Activated T-cell treated with anti-CD3 and anti-CD28 coated beads, Interleukin-2, amount 50 U/mL, for 4 hours (primary cell): ENCODE measurements around the gene HES2. TPM values are rescaled to one million over a fixed set of nuclear protein-coding genes. Genes with fewer than 3 reads are reported as not detected.

ENCODE experiments used
- ATAC-seq, 2 donors: fragments of 200-7000 bp; cut with Tn5 transposase; one replicate each; pipeline ENCODE4 v1.10.0; 2021
- DNase-seq: peaks from one replicate; pipeline ENCODE4 v3.0.0-alpha.2; 2020
- H3K27me3 Mint-ChIP-seq: one replicate; pipeline ENCODE4 v1.8.0; 2021; ENCODE audit warnings: low read depth, mixed read lengths
- H3K36me3 Mint-ChIP-seq: one replicate; pipeline ENCODE4 v1.8.0; 2022; ENCODE audit warnings: mixed read lengths; ENCODE audit not compliant: insufficient read depth
- H3K4me1 Mint-ChIP-seq: one replicate; pipeline ENCODE4 v1.8.0; 2021; ENCODE audit warnings: low read depth, mixed read lengths
- H3K4me3 Mint-ChIP-seq: one replicate; pipeline ENCODE4 v1.8.0; 2021; ENCODE audit warnings: mild to moderate bottlenecking, moderate library complexity, mixed read lengths
- H3K9me3 Mint-ChIP-seq: one replicate; pipeline ENCODE4 v1.8.0; 2021; ENCODE audit warnings: mixed read lengths
- total RNA-seq, 3 donors: library from RNA; stranded (reverse); gene quantifications; one replicate each; pipeline ENCODE4 v1.2.1, GENCODE V29; 2021

Gene HES2
- total RNA-seq, 3 donors from 2014 or later: not detected

DNA sequence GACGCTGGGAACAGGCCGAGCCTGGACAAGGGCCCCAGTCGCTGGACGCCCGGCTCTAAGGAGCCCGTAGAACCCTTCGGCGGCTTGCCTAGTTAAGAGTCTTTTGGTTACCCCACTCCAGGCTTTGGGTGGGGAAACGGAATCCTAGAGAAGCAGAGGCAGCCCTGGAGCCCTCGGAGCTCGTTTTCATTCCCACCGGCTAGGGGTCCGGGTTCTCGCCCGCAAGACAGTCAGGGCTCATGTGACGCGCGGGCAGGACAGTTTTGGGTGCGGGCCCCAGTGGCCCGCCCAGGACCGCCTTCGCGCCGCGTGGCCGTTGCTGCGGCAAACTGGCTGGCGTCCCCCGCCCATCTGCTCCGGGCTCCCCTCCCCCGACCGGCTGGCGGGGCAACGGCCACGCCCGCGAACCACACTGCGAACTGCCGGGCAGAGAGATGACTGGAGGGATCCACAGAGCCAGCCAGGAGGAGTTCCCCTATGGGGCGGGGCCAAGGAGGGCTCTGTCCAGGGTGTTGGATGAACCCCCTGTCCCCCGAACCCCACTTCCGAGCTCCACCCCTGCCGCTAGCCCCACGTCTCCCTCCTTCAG is 829 bp upstream of the HES2 start:
- no peaks in the 10 kb centered on the region for H3K36me3 Mint-ChIP-seq
- peaks cover 15% of the 10 kb centered on the region for H3K4me1 Mint-ChIP-seq
- H3K9me3 Mint-ChIP-seq: no peaks in the 10 kb centered on the region
- no peak overlapping the region for H3K4me3 Mint-ChIP-seq
- no peak for ATAC-seq
- peaks cover 69% of the 10 kb centered on the region for H3K27me3 Mint-ChIP-seq
- DNase-seq: no peak

GRCh38 chr1:6419397-6419803 is 319 bp downstream of the HES2 start:
- Mint-ChIP-seq H3K27me3 (peaks cover 79% of the 10 kb centered on the region), H3K36me3 (no peaks in the 10 kb centered on the region), H3K4me3 (no peak overlapping the region), H3K9me3 (no peaks in the 10 kb centered on the region), H3K4me1 (peaks cover 17% of the 10 kb centered on the region)
- DNase-seq (no peak), ATAC-seq (no peak)

- peak in 1 of 2 donors; percentile 3 for ATAC-seq
- H3K9me3 Mint-ChIP-seq: no peaks in the 10 kb centered on the region
- peaks cover 79% of the 10 kb centered on the region for H3K27me3 Mint-ChIP-seq
- DNase-seq: no peak
- H3K4me1 Mint-ChIP-seq: peaks cover 13% of the 10 kb centered on the region
- no peaks in the 10 kb centered on the region for H3K36me3 Mint-ChIP-seq
- no peak overlapping the region for H3K4me3 Mint-ChIP-seq
Observed at GRCh38 chr1:6418668-6419396, 887 bp downstream of the HES2 start.

- Mint-ChIP-seq H3K4me3 (no peak overlapping the region), H3K27me3 (peaks cover 78% of the 10 kb centered on the region), H3K36me3 (no peaks in the 10 kb centered on the region), H3K9me3 (no peaks in the 10 kb centered on the region), H3K4me1 (peaks cover 12% of the 10 kb centered on the region)
- DNase-seq: no peak
- no peak for ATAC-seq
Observed at GRCh38 chr1:6417961-6418667, 1.6 kb downstream of the HES2 start.

GRCh38 chr1:6416906-6417305 is 2.8 kb downstream of the HES2 start:
- DNase-seq (no peak), ATAC-seq (no peak)
- Mint-ChIP-seq H3K4me3 (no peak overlapping the region), H3K27me3 (peaks cover 79% of the 10 kb centered on the region), H3K36me3 (no peaks in the 10 kb centered on the region), H3K4me1 (peaks cover 12% of the 10 kb centered on the region), H3K9me3 (no peaks in the 10 kb centered on the region)

- no peak for DNase-seq
- Mint-ChIP-seq H3K36me3 (no peaks in the 10 kb centered on the region), H3K4me3 (no peak overlapping the region), H3K27me3 (peaks cover 72% of the 10 kb centered on the region), H3K4me1 (peaks cover 12% of the 10 kb centered on the region), H3K9me3 (no peaks in the 10 kb centered on the region)
- no peak for ATAC-seq
Observed at GRCh38 chr1:6416295-6416656, 3.4 kb downstream of the HES2 start.

GRCh38 chr1:6414881-6415626 is 4.7 kb downstream of the HES2 start:
- Mint-ChIP-seq H3K27me3 (peaks cover 65% of the 10 kb centered on the region), H3K36me3 (no peaks in the 10 kb centered on the region)

DNA sequence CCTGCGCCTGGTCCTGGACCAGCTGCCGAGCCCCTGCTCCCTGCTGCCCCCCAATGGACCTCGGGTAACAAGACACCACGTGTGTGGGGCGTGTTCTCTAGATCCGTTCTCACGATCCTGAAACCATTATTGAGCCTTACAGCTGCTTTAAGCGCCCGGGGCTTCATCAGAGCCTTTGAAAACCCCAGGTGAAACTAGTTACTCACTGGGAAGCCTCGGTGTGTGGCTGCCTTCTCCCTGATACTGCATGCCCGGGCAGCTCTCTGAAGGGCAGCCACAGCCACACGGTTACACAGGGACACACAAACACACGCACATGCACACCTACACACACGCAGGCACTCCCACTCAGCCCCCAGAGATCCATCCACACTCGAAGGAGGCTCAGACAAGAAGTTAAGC is 5.3 kb downstream of the HES2 start:
- peak; percentile 93 to 94 for ATAC-seq
- Mint-ChIP-seq H3K4me3 (no peak overlapping the region), H3K9me3 (no peaks in the 10 kb centered on the region), H3K4me1 (peaks cover 6% of the 10 kb centered on the region), H3K27me3 (peaks cover 64% of the 10 kb centered on the region), H3K36me3 (no peaks in the 10 kb centered on the region)
- peak; percentile 38 for DNase-seq

More at GRCh38 chr1:6414881-6415626, 4.7 kb downstream of the HES2 start:
- Mint-ChIP-seq H3K4me1 (peaks cover 7% of the 10 kb centered on the region), H3K4me3 (no peak overlapping the region), H3K9me3 (no peaks in the 10 kb centered on the region)
- DNase-seq (no peak), ATAC-seq (no peak)

DNA sequence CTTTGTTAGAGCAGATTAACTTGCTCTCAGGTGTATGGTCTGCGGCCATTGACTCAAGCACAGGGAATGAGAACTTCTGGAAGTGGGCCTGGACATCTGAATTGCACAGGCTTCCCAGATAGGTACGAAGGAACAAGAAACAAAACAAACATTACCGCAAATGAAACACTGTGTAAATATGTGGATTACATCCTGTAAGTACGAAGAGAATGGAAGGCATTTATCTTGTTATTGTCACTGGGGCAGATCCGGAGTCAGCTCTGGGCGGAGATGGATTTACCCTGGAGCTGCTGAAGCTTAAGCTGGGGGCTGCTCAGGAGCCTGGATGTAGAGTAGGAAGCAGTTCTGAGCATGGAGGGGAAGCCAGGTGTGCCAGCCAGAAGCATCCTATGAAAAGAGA is 6.8 kb downstream of the HES2 start:
- H3K4me1 Mint-ChIP-seq: peaks cover 4% of the 10 kb centered on the region
- ATAC-seq (no peak), DNase-seq (no peak)
- H3K27me3 Mint-ChIP-seq: peaks cover 55% of the 10 kb centered on the region
- no peaks in the 10 kb centered on the region for H3K9me3 Mint-ChIP-seq
- no peak overlapping the region for H3K4me3 Mint-ChIP-seq
- H3K36me3 Mint-ChIP-seq: no peaks in the 10 kb centered on the region

GRCh38 chr1:6410248-6410893 is 9.3 kb downstream of the HES2 start:
- no peak for DNase-seq
- ATAC-seq: no peak
- Mint-ChIP-seq H3K27me3 (peaks cover 29% of the 10 kb centered on the region), H3K36me3 (no peaks in the 10 kb centered on the region), H3K9me3 (no peaks in the 10 kb centered on the region), H3K4me1 (peaks cover 4% of the 10 kb centered on the region), H3K4me3 (no peak overlapping the region)

DNA sequence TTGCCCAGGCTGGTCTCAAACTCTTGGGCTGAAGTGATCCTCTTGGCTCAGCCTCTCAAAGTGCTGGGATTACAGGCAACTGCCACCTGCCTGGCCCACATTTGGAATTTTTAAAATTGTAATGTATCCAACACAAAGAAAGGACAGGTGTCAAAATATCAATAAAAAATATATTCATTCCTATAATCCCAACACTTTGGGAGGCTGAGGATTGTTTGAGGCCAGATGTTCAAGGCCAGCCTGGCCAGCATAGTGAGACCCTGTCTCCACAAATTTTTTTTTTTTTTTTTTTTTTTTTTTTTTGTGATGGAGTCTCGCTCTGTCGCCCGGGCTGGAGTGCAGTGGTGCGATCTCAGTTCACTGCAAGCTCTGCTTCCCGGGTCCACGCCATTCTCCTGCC is 10.0 kb downstream of the HES2 start:
- no peak for ATAC-seq
- H3K27me3 Mint-ChIP-seq: peaks cover 24% of the 10 kb centered on the region
- no peaks in the 10 kb centered on the region for H3K36me3 Mint-ChIP-seq

GRCh38 chr1:6409053-6409452 is 10.7 kb downstream of the HES2 start:
- Mint-ChIP-seq H3K4me3 (no peak overlapping the region), H3K27me3 (peaks cover 17% of the 10 kb centered on the region), H3K4me1 (peaks cover 3% of the 10 kb centered on the region), H3K9me3 (no peaks in the 10 kb centered on the region), H3K36me3 (no peaks in the 10 kb centered on the region)
- ATAC-seq (no peak), DNase-seq (no peak)

More for the DNA sequence above, 10.0 kb downstream of the HES2 start:
- DNase-seq: no peak
- Mint-ChIP-seq H3K4me1 (peaks cover 6% of the 10 kb centered on the region), H3K4me3 (no peak overlapping the region), H3K9me3 (no peaks in the 10 kb centered on the region)

- Mint-ChIP-seq H3K4me1 (peaks cover 3% of the 10 kb centered on the region), H3K9me3 (no peaks in the 10 kb centered on the region), H3K4me3 (no peak overlapping the region), H3K27me3 (peaks cover 10% of the 10 kb centered on the region), H3K36me3 (no peaks in the 10 kb centered on the region)
- DNase-seq (no peak), ATAC-seq (no peak)
Observed at GRCh38 chr1:6408023-6408422, 11.7 kb downstream of the HES2 start.

DNA sequence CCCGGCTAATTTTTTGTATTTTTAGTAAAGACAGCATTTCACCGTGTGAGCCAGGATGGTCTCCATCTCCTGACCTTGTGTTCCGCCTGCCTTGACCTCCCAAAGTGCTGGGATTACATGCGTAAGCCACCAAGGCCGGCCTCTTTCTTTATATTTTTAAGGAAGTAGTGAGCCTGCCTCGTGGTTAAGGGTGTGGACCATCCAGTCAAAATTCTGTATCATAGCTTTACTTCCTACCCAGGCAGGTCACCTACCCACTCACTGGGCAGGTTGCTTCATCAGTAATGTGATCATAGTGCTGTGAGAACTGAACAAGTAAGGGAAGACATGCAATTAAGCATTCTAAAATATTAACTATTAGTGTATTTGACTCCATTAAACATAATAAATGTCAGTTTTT is 18.0 kb downstream of the HES2 start:
- peaks cover 3% of the 10 kb centered on the region for H3K4me1 Mint-ChIP-seq
- DNase-seq (no peak), ATAC-seq (no peak)
- H3K27me3 Mint-ChIP-seq: peaks cover 2% of the 10 kb centered on the region
- no peak overlapping the region for H3K4me3 Mint-ChIP-seq
- no peaks in the 10 kb centered on the region for H3K9me3 Mint-ChIP-seq
- no peaks in the 10 kb centered on the region for H3K36me3 Mint-ChIP-seq
